Cardiac fibroblast (primary cell): ENCODE results near the gene PSEN2.
A peak's percentile ranks its signal among the peaks of the same experiment; 100 is the strongest.
"Not testable (repeated sequence)": the region's sequence is repeated elsewhere in the genome, so short reads cannot be mapped to it uniquely, and the experiment has no call there.

Source experiments
- DNase-seq, 2 donors: peaks; one replicate each; pipeline versions ENCODE4 v3.0.0 to v3.0.0-alpha.2; 2010; ENCODE audit warnings: low read depth in 2 of 2
- H3K4me3 ChIP-seq, 2 donors: replicated peaks in 1 of 2; 1 replicate in 1 of 2; 2 replicates in 1 of 2; pipeline ENCODE4 v1.5.1; 2011; ENCODE audit warnings: low read depth in 2 of 2, low read length in 2 of 2, mild to moderate bottlenecking in 2 of 2, moderate library complexity in 1 of 2
- TF ChIP-seq, protein P1 (sequence below): IDR thresholded peaks from one replicate; pipeline ENCODE4 v1.5.1; 2011; ENCODE audit warnings: low read depth, mild to moderate bottlenecking, low read length, inconsistent platforms

PSEN2 gene

DNA sequence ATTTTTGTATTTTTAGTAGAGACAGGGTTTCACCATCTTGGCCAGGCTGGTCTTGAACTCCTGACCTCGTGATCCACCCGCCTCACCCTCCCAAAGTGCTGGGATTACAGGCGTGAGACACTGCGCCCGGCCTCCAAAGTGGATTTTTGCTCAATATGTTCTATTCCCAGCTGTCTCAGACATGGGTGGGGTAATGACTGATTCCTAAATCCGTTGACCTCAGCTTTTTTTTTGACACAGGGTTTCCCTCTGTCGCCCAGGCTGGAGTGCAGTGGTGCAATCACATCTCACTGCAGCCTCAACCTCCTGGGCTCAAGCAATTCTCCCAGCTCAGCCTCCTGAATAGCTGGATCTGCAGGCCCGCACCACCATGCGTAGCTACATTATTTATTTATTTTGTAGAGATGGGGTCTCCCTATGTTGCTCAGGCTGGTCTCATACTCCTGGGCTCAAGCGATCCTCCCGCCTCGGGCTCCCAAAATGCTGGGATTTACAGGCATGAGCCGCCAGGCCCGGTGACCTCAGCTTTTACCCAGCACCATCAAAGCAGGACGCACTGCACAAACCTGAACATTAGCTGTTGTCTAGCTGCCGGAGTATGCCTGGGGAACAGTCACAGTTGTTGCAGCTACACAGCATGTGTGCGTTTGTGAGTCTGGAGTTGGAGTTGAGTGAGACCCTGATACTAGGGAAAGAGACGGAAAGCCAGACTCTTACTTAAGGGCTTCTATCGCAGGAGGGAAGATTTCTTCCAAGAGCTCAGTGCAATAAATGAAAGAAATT, 43.7 kb upstream of the PSEN2 start:
- TF ChIP-seq, protein P1, sequence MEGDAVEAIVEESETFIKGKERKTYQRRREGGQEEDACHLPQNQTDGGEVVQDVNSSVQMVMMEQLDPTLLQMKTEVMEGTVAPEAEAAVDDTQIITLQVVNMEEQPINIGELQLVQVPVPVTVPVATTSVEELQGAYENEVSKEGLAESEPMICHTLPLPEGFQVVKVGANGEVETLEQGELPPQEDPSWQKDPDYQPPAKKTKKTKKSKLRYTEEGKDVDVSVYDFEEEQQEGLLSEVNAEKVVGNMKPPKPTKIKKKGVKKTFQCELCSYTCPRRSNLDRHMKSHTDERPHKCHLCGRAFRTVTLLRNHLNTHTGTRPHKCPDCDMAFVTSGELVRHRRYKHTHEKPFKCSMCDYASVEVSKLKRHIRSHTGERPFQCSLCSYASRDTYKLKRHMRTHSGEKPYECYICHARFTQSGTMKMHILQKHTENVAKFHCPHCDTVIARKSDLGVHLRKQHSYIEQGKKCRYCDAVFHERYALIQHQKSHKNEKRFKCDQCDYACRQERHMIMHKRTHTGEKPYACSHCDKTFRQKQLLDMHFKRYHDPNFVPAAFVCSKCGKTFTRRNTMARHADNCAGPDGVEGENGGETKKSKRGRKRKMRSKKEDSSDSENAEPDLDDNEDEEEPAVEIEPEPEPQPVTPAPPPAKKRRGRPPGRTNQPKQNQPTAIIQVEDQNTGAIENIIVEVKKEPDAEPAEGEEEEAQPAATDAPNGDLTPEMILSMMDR: no peak
- DNase-seq: no peak
- H3K4me3 ChIP-seq: no peak overlapping the region

DNA sequence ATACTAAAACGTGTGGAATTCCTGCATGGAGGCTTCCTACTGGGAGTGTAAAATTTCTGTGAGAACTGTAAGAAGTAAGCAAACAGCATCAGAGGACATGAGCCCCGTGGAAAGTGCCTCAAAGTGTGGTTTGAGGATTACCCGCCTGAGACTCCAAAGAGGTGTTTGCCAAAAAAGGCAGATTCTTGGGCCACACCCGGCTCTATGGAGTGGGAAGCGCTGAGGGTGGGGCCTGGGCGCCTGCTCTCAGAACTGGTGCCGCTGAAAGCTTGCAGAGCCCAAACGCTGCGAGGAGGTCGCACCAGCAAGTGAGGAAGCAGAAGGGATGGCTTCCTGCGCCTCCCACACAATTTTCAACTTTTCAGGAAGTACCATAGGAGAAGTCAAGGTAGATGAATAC, 43.0 kb upstream of the PSEN2 start:
- peak in 1 of 2 donors; percentile 26 for DNase-seq
- no peak overlapping the region for H3K4me3 ChIP-seq
- TF ChIP-seq, protein P1: no peak

DNA sequence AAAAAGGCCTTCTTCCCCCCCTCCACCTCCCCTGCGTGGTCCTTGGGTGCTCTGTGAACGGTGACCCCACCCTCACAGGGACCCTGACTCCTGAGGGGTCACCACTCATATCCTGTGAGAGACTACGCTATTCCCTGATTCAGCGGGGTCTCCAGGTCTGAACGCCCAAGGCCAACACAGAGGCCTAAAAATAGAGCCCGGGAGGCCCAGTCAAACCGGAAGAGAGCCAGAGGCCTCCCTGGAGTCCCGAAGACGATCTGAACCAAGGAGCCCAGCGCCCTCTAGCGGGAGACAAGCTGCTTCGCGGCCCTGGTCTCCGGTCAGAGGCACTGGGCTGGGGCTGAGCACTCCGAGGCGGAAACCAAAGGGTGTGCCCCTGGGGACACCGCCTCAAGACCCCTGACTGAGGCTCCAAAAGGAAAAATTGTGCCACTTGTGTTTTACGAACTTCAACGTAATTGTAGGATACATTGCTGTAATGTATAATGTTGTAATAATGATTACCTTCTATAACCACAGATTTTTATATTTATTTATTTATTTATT, 42.4 kb upstream of the PSEN2 start:
- TF ChIP-seq, protein P1: peak; percentile 92
- H3K4me3 ChIP-seq: no peak overlapping the region
- peak; percentile 97 for DNase-seq

- TF ChIP-seq, protein P1: no peak
- DNase-seq: no peak
- no peak overlapping the region for H3K4me3 ChIP-seq
Observed at GRCh38 chr1:226829105-226829504, 41.3 kb upstream of the PSEN2 start.

GRCh38 chr1:226831953-226832352, 38.5 kb upstream of the PSEN2 start:
- H3K4me3 ChIP-seq: no peak overlapping the region
- TF ChIP-seq, protein P1: no peak
- DNase-seq: no peak

GRCh38 chr1:226832613-226833012, 37.8 kb upstream of the PSEN2 start:
- TF ChIP-seq, protein P1: no peak
- H3K4me3 ChIP-seq: no peak overlapping the region
- no peak for DNase-seq

DNA sequence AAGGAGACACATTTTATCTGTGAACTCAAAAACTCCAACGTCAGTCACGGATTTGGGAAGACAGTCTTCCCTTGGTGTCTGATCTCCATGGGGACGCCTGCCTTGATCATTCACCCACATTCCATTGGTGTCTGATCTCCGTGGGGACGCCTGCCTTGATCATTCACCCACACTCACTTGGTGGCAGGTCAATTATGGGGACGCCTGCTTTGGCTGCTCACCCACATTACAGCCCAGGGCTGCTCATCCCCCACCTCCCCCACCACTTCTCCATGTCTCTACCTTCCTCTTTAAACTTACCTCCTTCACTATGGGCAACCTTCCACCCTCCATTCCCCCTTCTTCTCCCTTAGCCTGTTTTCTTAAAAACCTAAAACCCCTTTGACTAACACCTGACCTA, 36.2 kb upstream of the PSEN2 start:
- not testable (repeated sequence) for DNase-seq, H3K4me3 ChIP-seq

DNA sequence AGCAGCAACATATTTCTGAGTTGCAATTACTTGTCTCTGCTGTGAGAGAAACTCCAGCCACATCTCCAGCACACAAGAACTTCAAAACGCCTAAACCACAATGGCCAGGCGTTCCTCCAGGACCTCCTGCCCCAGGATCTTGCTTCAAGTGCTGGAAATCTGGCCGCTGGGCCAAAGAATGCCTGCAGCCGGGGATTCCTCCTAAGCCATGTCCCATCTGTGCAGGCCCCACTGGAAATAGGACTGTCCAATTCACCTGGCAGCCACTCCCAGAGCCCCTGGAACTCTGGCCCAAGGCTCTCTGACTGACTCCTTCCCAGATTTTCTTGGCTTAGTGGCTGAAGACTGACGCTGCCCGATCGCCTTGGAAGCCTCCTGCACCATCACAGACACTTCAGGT, 35.0 kb upstream of the PSEN2 start:
- H3K4me3 ChIP-seq, DNase-seq: not testable (repeated sequence)

- not testable (repeated sequence) for DNase-seq
Observed at GRCh38 chr1:226837966-226838365, 32.5 kb upstream of the PSEN2 start.

More at GRCh38 chr1:226837966-226838365, 32.5 kb upstream of the PSEN2 start:
- not testable (repeated sequence) for H3K4me3 ChIP-seq
